Endodermal cell (in vitro differentiated cells): ENCODE measurements around the gene SNRNP70. TPM values are rescaled to one million over a fixed set of nuclear protein-coding genes. Genes with fewer than 3 reads are reported as not detected.

Experiments
- total RNA-seq, 2 donors: library from RNA; stranded (reverse); fragmentation: NEBNext Ultra II Directional in 1 of 2; extraction: Animal tissue kit (Norgen Biotek cat#: 25700) in 1 of 2; gene quantifications; 2 replicates in 1 of 2; 3 replicates in 1 of 2; pipeline ENCODE4 v1.2.1, GENCODE V29; 2021

The SNRNP70 gene
- total RNA-seq, 2 donors from 2014 or later: 284 to 292 TPM

Other genes with a start within 250 kb of the SNRNP70 start
- 10 to 100 TPM; 43.0 to 81.0 TPM for gene HSD17B14, start 249.0 kb upstream of the SNRNP70 start, total RNA-seq
- 1 to 10 TPM; 6.6 to 7.0 TPM for gene PLEKHA4, start 216.8 kb upstream of the SNRNP70 start, total RNA-seq
- gene PPP1R15A, start 213.0 kb upstream of the SNRNP70 start, total RNA-seq: 10 to 100 TPM; 41.5 to 45.0 TPM
- 1 to 10 TPM; 1.2 to 2.1 TPM for gene TULP2, start 186.7 kb upstream of the SNRNP70 start, total RNA-seq
- gene NUCB1, start 185.1 kb upstream of the SNRNP70 start, total RNA-seq: 100 to 1,000 TPM; 177 to 222 TPM
- 1 to 10 TPM in 1 of 2 donors, under 1 TPM in 1; 0.44 to 2.3 TPM for gene DHDH, start 151.8 kb upstream of the SNRNP70 start, total RNA-seq
- 100 to 1,000 TPM; 172 to 184 TPM for gene BAX, start 130.6 kb upstream of the SNRNP70 start, total RNA-seq
- 1,000 to 10,000 TPM; 1,784 to 3,181 TPM for gene FTL, start 120.1 kb upstream of the SNRNP70 start, total RNA-seq
- 10 to 100 TPM; 63.5 to 69.1 TPM for gene GYS1, start 92.1 kb upstream of the SNRNP70 start, total RNA-seq
- gene RUVBL2, start 91.6 kb upstream of the SNRNP70 start, total RNA-seq: 100 to 1,000 TPM; 101 to 112 TPM
- under 1 TPM in 1 of 2 donors, not detected in 1; 0.59 TPM for gene LHB, start 68.4 kb upstream of the SNRNP70 start, total RNA-seq
- not detected for gene CGB3, start 61.1 kb upstream of the SNRNP70 start, total RNA-seq
- under 1 TPM in 1 of 2 donors, not detected in 1; 0.57 TPM for gene CGB2, start 53.6 kb upstream of the SNRNP70 start, total RNA-seq
- gene CGB1, start 48.6 kb upstream of the SNRNP70 start, total RNA-seq: not detected
- under 1 TPM in 1 of 2 donors, not detected in 1; 0.44 TPM for gene CGB5, start 41.6 kb upstream of the SNRNP70 start, total RNA-seq
- gene CGB8, start 36.3 kb upstream of the SNRNP70 start, total RNA-seq: not detected
- 1 to 10 TPM; 1.5 to 2.9 TPM for gene CGB7, start 27.7 kb upstream of the SNRNP70 start, total RNA-seq
- 1 to 10 TPM; 5.0 to 8.9 TPM for gene NTF4, start 20.6 kb upstream of the SNRNP70 start, total RNA-seq
- gene KCNA7, start 12.8 kb upstream of the SNRNP70 start, total RNA-seq: under 1 TPM in 1 of 2 donors, not detected in 1; 0.07 TPM
- gene LIN7B, start 28.9 kb downstream of the SNRNP70 start, total RNA-seq: 10 to 100 TPM in 1 of 2 donors, 1 to 10 TPM in 1; 9.5 to 14.9 TPM
- gene C19orf73, start 33.7 kb downstream of the SNRNP70 start, total RNA-seq: 1 to 10 TPM; 1.9 to 2.5 TPM
- gene PPFIA3, start 34.1 kb downstream of the SNRNP70 start, total RNA-seq: 10 to 100 TPM in 1 of 2 donors, 1 to 10 TPM in 1; 7.4 to 16.5 TPM
- 1 to 10 TPM in 1 of 2 donors, under 1 TPM in 1; 0.57 to 3.9 TPM for gene HRC, start 69.9 kb downstream of the SNRNP70 start, total RNA-seq
- 10 to 100 TPM; 22.0 to 33.3 TPM for gene TRPM4, start 72.3 kb downstream of the SNRNP70 start, total RNA-seq
- gene SLC6A16, start 239.7 kb downstream of the SNRNP70 start, total RNA-seq: 1 to 10 TPM; 3.3 to 3.4 TPM
- not detected for gene CD37, start 250.0 kb downstream of the SNRNP70 start, total RNA-seq